Measurements from ENCODE around the gene P4HA3. TPM values are rescaled to one million over a fixed set of nuclear protein-coding genes. Genes with fewer than 3 reads are reported as not detected.

The P4HA3 gene
- polyA plus RNA-seq, 1 experiment: 14.1 TPM

DNA sequence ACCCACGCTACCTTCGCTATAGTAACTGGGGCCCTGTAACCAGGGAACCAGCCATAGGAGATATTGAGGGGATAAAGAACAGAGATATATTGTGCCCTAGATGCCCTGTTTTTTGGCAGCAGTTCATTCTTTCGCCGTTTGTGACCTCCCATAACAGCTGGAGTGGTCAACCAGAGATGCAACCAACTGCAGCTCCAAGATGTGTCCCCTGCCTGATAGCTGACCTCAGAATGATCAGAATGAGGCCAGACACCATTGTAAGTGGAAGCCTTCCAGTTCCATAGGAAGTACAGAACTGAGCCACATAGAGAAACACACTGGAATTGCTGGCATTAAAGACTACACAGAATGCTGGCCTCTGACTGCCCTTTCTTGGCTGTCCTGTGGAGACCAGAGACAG lies 39.2 kb downstream of the P4HA3 start:
- no peak overlapping the region for H3K4me3 ChIP-seq (ENCODE audit: low read depth, low read length)
- ChIA-PET POLR2A (no interaction called here), CTCF (interaction anchor here (1.4 to 1.8 kb wide), 2 partner anchors 12 to 15 kb away, joined by 3 to 5 read pairs; no protein-coding TSS in a partner anchor)
- no peak for DNase-seq (ENCODE audit: low read depth)
- no peaks in the 10 kb centered on the region for H3K36me3 ChIP-seq (ENCODE audit: control insufficient read depth, insufficient read depth, low read length)
- TF ChIP-seq, protein P1, sequence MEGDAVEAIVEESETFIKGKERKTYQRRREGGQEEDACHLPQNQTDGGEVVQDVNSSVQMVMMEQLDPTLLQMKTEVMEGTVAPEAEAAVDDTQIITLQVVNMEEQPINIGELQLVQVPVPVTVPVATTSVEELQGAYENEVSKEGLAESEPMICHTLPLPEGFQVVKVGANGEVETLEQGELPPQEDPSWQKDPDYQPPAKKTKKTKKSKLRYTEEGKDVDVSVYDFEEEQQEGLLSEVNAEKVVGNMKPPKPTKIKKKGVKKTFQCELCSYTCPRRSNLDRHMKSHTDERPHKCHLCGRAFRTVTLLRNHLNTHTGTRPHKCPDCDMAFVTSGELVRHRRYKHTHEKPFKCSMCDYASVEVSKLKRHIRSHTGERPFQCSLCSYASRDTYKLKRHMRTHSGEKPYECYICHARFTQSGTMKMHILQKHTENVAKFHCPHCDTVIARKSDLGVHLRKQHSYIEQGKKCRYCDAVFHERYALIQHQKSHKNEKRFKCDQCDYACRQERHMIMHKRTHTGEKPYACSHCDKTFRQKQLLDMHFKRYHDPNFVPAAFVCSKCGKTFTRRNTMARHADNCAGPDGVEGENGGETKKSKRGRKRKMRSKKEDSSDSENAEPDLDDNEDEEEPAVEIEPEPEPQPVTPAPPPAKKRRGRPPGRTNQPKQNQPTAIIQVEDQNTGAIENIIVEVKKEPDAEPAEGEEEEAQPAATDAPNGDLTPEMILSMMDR (IDR thresholded peaks at IDR 0.05; ENCODE audit: insufficient read depth, low read depth, low read length): no peak
- H3K27me3 ChIP-seq (ENCODE audit: control insufficient read depth, insufficient read depth, low read length): no peaks in the 10 kb centered on the region

DNA sequence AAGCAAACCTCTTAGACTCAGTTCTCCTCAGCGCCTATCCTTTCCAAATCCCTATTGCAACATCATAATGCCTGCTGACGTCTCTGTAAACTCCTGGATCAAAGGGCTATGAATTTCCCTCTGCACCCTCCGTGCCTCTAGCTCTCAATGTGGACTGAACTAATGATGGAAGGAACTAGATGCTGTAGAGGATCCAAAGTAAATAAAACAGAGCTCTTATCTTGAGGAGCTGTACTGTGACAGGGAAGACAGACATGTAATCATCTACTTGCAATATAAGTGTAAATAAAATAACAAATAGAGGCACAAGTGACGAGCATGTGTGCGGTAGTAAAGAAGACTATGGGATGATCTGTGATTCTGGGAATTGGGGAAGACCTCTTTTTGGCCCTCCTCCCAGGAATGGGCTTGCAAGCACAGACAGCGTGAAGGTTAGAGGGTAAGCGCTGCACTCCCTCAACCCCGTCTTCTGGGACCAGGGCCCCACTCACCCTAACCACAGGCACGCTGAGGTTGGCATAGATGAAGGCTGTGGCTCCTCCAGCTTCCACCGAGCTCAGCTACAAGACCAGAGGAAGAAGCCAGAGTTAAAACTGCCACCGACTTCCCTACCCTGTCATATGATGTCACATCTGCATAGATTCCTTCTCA lies 42.2 kb downstream of the P4HA3 start:
- CTCF ChIA-PET: interaction anchor here (1.1 to 1.7 kb wide), 4 partner anchors 14 to 55 kb away, joined by 4 to 5 read pairs (median 4); no protein-coding TSS in a partner anchor
- TF ChIP-seq, protein P1 (IDR thresholded peaks at IDR 0.05; ENCODE audit: insufficient read depth, low read depth, low read length): no peak
- no peak overlapping the region for H3K4me3 ChIP-seq (ENCODE audit: low read depth, low read length)

DNA sequence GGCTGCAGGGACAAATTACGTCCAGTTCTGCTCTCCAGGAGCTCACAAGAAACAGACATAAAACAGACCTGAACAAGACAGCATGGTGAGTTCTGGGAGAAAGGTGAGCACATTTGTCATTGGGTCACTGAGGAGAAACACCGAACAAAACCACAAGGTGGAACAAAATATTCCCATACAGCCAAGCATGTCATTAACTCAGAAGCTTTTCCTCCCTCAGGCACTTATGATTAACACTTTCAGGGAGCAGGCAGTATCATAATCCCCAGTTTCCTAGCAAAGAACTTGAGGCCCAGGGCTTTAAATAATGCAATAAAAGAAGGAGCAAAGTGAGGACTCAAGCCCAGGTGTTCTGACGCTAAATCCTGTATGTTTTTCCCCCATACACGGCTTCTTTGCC lies 43.0 kb downstream of the P4HA3 start:
- Histone ChIP-seq H3K4me3 (ENCODE audit: low read depth, low read length) (no peak overlapping the region), H3K27me3 (ENCODE audit: control insufficient read depth, insufficient read depth, low read length) (no peaks in the 10 kb centered on the region), H3K36me3 (ENCODE audit: control insufficient read depth, insufficient read depth, low read length) (no peaks in the 10 kb centered on the region)
- ChIA-PET CTCF (interaction anchor here (0.6 to 1.1 kb wide), 3 partner anchors 13 to 303 kb away, joined by 3 to 4 read pairs (median 4); no protein-coding TSS in a partner anchor), POLR2A (interaction anchor here (0.6 kb wide), 1 partner anchor 31 kb away, joined by 4 read pairs; no protein-coding TSS in a partner anchor)
- DNase-seq (ENCODE audit: low read depth): no peak
- TF ChIP-seq, protein P1 (IDR thresholded peaks at IDR 0.05; ENCODE audit: insufficient read depth, low read depth, low read length): no peak

More for the DNA sequence above, 42.2 kb downstream of the P4HA3 start:
- DNase-seq (ENCODE audit: low read depth): no peak
- no peaks in the 10 kb centered on the region for H3K27me3 ChIP-seq (ENCODE audit: control insufficient read depth, insufficient read depth, low read length)
- H3K36me3 ChIP-seq (ENCODE audit: control insufficient read depth, insufficient read depth, low read length): no peaks in the 10 kb centered on the region
- POLR2A ChIA-PET: no interaction called here

DNA sequence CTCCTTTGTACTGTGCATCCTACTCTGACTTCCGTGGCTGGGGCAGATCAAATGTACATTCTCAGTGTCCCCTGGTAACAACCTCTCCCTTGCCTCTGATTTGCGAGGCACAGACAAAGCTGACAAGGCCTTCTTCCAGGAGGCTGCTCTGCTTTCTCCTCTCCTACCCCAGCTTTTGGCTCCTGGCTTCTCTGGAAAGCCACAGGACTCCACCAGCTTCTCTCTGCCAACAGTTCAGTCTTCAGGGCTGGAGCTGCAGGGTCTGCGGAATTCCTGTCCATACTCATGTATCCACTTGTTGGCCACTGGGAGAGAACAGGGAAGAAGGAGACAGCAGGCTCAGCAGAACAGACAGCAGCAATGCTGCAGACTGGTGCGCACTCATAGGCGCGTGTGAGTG lies 44.4 kb downstream of the P4HA3 start:
- no peak for DNase-seq (ENCODE audit: low read depth)
- ChIA-PET POLR2A (no interaction called here), CTCF (interaction anchor here (0.5 to 1.5 kb wide), 3 partner anchors 11 to 186 kb away, joined by 3 to 6 read pairs (median 5); no protein-coding TSS in a partner anchor)
- H3K4me3 ChIP-seq (ENCODE audit: low read depth, low read length): no peak overlapping the region
- TF ChIP-seq, protein P1 (IDR thresholded peaks at IDR 0.05; ENCODE audit: insufficient read depth, low read depth, low read length): no peak
- no peaks in the 10 kb centered on the region for H3K36me3 ChIP-seq (ENCODE audit: control insufficient read depth, insufficient read depth, low read length)
- H3K27me3 ChIP-seq (ENCODE audit: control insufficient read depth, insufficient read depth, low read length): no peaks in the 10 kb centered on the region

DNA sequence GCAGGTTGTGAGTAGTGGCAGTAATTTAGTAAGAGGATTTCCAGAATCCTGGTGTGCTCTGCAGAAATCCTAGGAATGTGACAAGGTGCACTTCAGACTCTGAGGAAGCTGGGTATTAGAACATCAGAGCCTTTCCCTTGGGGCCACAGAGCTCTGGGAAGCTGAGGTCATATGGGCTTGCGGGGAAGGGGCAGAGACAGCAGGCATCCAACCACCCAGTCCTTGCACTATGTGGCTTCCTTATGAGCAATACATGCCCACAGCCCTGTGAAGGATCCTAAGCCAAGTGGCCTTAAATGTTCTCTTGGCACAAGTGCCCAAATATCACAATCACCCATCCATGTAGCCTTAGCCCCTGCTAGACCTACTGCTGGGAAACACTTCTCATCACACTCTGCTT lies 46.2 kb downstream of the P4HA3 start:
- DNase-seq (ENCODE audit: low read depth): no peak
- H3K27me3 ChIP-seq (ENCODE audit: control insufficient read depth, insufficient read depth, low read length): no peaks in the 10 kb centered on the region
- ChIA-PET CTCF (interaction anchor here (0.8 to 1.7 kb wide), 4 partner anchors 9 to 189 kb away, joined by 3 to 8 read pairs (median 4); no protein-coding TSS in a partner anchor), POLR2A (no interaction called here)
- no peaks in the 10 kb centered on the region for H3K36me3 ChIP-seq (ENCODE audit: control insufficient read depth, insufficient read depth, low read length)
- TF ChIP-seq, protein P1 (IDR thresholded peaks at IDR 0.05; ENCODE audit: insufficient read depth, low read depth, low read length): no peak
- H3K4me3 ChIP-seq (ENCODE audit: low read depth, low read length): no peak overlapping the region

Measured in BJ (cell line).